Metanephros (tissue), 2 donors: Measurements from ENCODE around the gene CAPSL. TPM values are rescaled to one million over a fixed set of nuclear protein-coding genes. Genes with fewer than 3 reads are reported as not detected.

Experiments
- small RNA-seq: library from RNA; depleted of rRNA; stranded (forward); fragments of <200 nt; gene quantifications from one replicate; pipeline ENCODE3, GENCODE V24; 2014; ENCODE audit warnings: low replicate concordance
- total RNA-seq: library from RNA; depleted of rRNA; stranded (reverse); fragments of >200 nt; gene quantifications from one replicate; pipeline ENCODE4 v1.2.3, GENCODE V29; 2014

CAPSL gene
- total RNA-seq, result 2.2 TPM

DNA sequence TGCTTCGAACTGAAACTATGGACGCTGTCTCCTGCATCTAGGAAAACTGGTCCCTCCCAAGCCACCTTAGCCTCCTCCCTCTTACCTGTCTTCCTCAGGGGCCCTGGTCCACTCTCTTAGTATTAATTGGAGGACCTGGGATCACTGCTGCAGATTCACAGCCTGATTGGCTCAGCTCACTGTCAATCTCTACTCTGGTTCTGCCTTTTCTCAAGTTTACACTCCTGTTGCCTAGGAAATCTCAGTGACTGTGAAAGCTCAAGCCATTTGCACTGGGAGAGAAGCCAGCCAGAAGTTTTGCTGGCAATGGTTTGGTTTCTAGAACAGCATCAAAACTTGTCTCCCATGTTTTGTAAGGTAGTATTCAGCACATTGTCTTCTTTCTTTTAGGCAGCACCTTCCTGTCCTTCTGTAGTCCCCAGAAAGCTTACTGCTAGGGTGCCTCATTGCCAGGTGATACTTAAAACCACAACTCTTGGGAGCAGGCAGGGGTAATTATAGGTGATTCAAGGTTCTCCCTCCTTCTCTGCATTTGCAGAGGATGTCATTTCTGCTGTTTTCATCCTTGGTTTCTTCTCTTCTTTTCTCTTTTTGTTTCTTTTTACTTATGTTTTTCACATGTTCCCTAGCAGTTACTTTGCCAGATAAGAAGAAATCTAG is at the start of gene CAPSL:
Gene CAPSL, minus strand, starts transcription at position 55 of the 660 bp plus-strand sequence. CDS start 17,502 bp downstream, outside the sequence.

GRCh38 chr5:35856765-35857351 is 81.6 kb downstream of the CAPSL start, which contains the start of gene IL7R:
Gene IL7R, plus strand, starts transcription at chr5:35856891. Its CDS starts 87 bp downstream, at chr5:35856978.

Small RNA genes within 50 kb of the gene (small RNA-seq; reads per million reads assigned to genes)
- gene AC112204.1, result not detected

Other genes starting within 250 kb of the CAPSL start
- 1.6 TPM for gene IL7R, start 81.7 kb downstream of the CAPSL start, total RNA-seq
- 34.4 TPM for gene UGT3A1, start 52.8 kb upstream of the CAPSL start, total RNA-seq
- gene UGT3A2, start 128.3 kb upstream of the CAPSL start, total RNA-seq, result 4.4 TPM
- gene LMBRD2, start 213.3 kb upstream of the CAPSL start, total RNA-seq, result 14.7 TPM
- 29.9 TPM for gene SKP2, start 213.5 kb upstream of the CAPSL start, total RNA-seq